BJ (cell line): ENCODE results near the gene LCA5L. TPM values are rescaled to one million over a fixed set of nuclear protein-coding genes. Genes with fewer than 3 reads are reported as not detected.
A peak's percentile ranks its signal among the peaks of the same experiment; 100 is the strongest.

Source experiments
- CTCF ChIA-PET: fragments of 350-600 bp; formaldehyde crosslinking; extraction: SDS; loops from one replicate; lab custom pipeline; 2021; ENCODE audit warnings: antibody characterized with exemption, inconsistent platforms; lab: Yijun Ruan, JAX
- POLR2A ChIA-PET: fragments of 300-600 bp; sonication (Branson Sonifier 250); formaldehyde crosslinking; extraction: SDS; loops from one replicate; lab custom pipeline; 2021; ENCODE audit warnings: antibody characterized with exemption; lab: Charles Lee
- DNase-seq: peaks from one replicate; pipeline ENCODE4 v3.0.0-alpha.2; 2011; ENCODE audit warnings: low read depth
- H3K27me3 ChIP-seq: 2 replicates; pipeline ENCODE4 v1.6.0; 2011; ENCODE audit warnings: low read length; ENCODE audit not compliant: control insufficient read depth, insufficient read depth
- H3K36me3 ChIP-seq: 2 replicates; pipeline ENCODE4 v1.5.1; 2011; ENCODE audit warnings: low read length; ENCODE audit not compliant: control insufficient read depth, insufficient read depth
- H3K4me3 ChIP-seq: 2 replicates; pipeline ENCODE4 v1.5.1; 2011; ENCODE audit warnings: low read depth, mild to moderate bottlenecking, control low read depth, low read length
- CTCF ChIP-seq: IDR thresholded peaks from 2 replicates; pipeline ENCODE4 v1.5.1; 2011; ENCODE audit warnings: low read depth, mild to moderate bottlenecking, control low read depth, inconsistent platforms, low read length, moderate library complexity; ENCODE audit not compliant: insufficient read depth
- polyA minus RNA-seq: library from RNA; depleted of rRNA, polyadenylated mRNA; stranded (reverse); fragments of >200 nt; gene quantifications from 2 replicates; pipeline ENCODE4 v1.2.3, GENCODE V29; 2011; rRNA and poly(A)+ RNA removed
- polyA plus RNA-seq: library from polyadenylated mRNA; depleted of rRNA; stranded (reverse); fragments of >200 nt; gene quantifications from 2 replicates; pipeline ENCODE4 v1.2.3, GENCODE V29; 2011; rRNA removed

LCA5L gene
- polyA plus RNA-seq, result 0.69 and 1.1 TPM in 2 replicates
- polyA minus RNA-seq, result 0.33 TPM in 1 of 2 replicates, not detected in the other

GRCh38 chr21:39445321-39446269 is at the start of gene LCA5L:
TSS of gene LCA5L (minus strand) at chr21:39445778. CDS start at chr21:39428493, 17,285 bp downstream.
- H3K4me3 ChIP-seq, result peak within 1 kb of the TSS; percentile 83
- TF ChIP-seq CTCF, result peak; percentile 33; the same call in 1 of the 2 replicates
- ChIA-PET CTCF (interaction anchor here (0.5 to 1.1 kb wide), 3 partner anchors 15 to 1225 kb away, joined by 3 to 4 read pairs (median 3); no protein-coding TSS in a partner anchor), POLR2A (interaction anchor here (0.6 kb wide), 1 partner anchor 99 kb away, joined by 3 read pairs; no protein-coding TSS in a partner anchor)
- DNase-seq, result peak; percentile 35
- H3K36me3 ChIP-seq, result no peaks in the 10 kb centered on the region
- H3K27me3 ChIP-seq, result no peaks in the 10 kb centered on the region; the same call in 1 of the 2 replicates

DNA sequence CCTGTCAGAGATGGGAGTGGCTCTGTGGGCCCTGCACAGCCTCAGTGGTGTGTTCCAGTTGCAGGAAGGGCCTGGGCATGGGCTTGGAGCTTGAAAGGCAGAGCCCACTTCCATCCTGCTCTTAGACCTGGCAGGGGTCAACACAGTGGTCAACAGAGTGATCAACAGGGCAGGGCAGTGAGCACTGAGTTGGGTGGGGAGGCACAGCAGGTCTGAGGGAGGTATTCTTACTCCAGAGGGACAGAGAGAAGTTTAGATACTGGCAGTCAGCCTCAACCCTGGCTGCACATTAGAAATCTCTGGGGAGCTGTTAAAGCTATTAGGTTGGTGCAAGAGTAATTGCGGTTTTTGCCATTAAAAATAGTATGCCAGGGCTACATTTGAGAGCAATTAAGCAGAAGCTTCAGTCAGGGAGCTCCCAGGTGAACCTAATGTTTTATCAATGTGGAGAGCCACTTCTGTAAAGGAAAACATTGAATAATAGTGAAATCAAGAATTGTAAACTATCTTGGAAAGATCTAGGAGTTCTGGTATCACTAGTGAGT is 43.9 kb upstream of the LCA5L start:
- POLR2A ChIA-PET, result no interaction called here
- no peak for DNase-seq

GRCh38 chr21:39484711-39485276 is 39.2 kb upstream of the LCA5L start:
- POLR2A ChIA-PET, result no interaction called here

More for the DNA sequence above, 43.9 kb upstream of the LCA5L start:
- CTCF ChIA-PET, result no interaction called here
- H3K4me3 ChIP-seq, result no peak overlapping the region
- H3K27me3 ChIP-seq, result no peaks in the 10 kb centered on the region
- no peak for TF ChIP-seq CTCF
- no peaks in the 10 kb centered on the region for H3K36me3 ChIP-seq

DNA sequence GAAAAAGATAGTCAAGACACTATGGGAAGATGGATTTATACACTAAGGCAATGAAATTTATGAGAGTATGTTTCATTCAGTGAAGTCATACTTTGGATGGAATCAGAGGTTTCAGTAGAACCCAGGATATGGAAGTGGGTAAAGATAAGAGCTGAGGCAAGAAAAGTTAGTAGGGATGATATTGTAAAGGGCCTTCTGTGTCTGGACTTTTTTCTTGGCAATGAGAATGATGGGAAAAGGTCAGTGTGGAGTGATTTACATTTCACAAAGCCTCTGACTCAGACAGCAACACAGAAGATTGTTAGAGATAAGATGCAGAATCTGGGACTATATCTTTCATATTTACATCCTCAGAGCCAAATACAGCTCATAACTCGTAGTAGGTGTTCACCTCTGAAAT is 38.3 kb upstream of the LCA5L start:
- no peak overlapping the region for H3K4me3 ChIP-seq
- no peaks in the 10 kb centered on the region for H3K36me3 ChIP-seq
- no peak for DNase-seq
- H3K27me3 ChIP-seq, result no peaks in the 10 kb centered on the region
- POLR2A ChIA-PET, result no interaction called here
- CTCF ChIA-PET, result interaction anchor here (1.6 kb wide), 1 partner anchor 10 kb away, joined by 4 read pairs; no protein-coding TSS in a partner anchor
- no peak for TF ChIP-seq CTCF

More at GRCh38 chr21:39484711-39485276, 39.2 kb upstream of the LCA5L start:
- H3K36me3 ChIP-seq, result no peaks in the 10 kb centered on the region
- H3K27me3 ChIP-seq, result no peaks in the 10 kb centered on the region
- TF ChIP-seq CTCF, result no peak
- no peak for DNase-seq
- CTCF ChIA-PET, result interaction anchor here (1.6 kb wide), 1 partner anchor 11 kb away, joined by 4 read pairs; no protein-coding TSS in a partner anchor
- no peak overlapping the region for H3K4me3 ChIP-seq
